Thyroid gland (tissue), 4 donors: ENCODE results near the gene SYTL3. TPM values are rescaled to one million over a fixed set of nuclear protein-coding genes. Genes with fewer than 3 reads are reported as not detected.

Source experiments
- DNase-seq, 2 donors: peaks; one replicate each; pipeline ENCODE4 v3.0.0-alpha.2; 2019
- H3K27ac ChIP-seq, 3 donors: fragments of 200-600 bp; sonication (generic); 1 replicate in 2 of 3; 2 replicates in 1 of 3; pipeline ENCODE4 v1.5.1; 2016 to 2019; ENCODE audit warnings: mild to moderate bottlenecking in 1 of 3, moderate library complexity in 1 of 3
- H3K27me3 ChIP-seq: fragments of 200-600 bp; sonication (generic); one replicate; pipeline ENCODE4 v1.5.1; 2019
- H3K36me3 ChIP-seq, 2 donors: fragments of 200-600 bp; sonication (generic); one replicate each; pipeline ENCODE4 v1.5.1; 2016 to 2019
- H3K4me1 ChIP-seq, 2 donors: fragments of 200-600 bp; sonication (generic); one replicate each; pipeline ENCODE4 v1.5.1; 2017 to 2019
- H3K4me3 ChIP-seq, 3 donors: fragments of 200-600 bp; sonication (generic); replicated peaks in 1 of 3; 1 replicate in 2 of 3; 2 replicates in 1 of 3; pipeline ENCODE4 v1.5.1; 2016; ENCODE audit warnings: mild to moderate bottlenecking in 1 of 3
- H3K9me3 ChIP-seq: fragments of 200-600 bp; sonication (generic); one replicate; pipeline ENCODE4 v1.5.1; 2017
- CTCF ChIP-seq, 6 experiments: fragments of 200-600 bp in 3 of 6; fragments of 450-650 bp in 3 of 6; sonication (generic) in 3 of 6; IDR thresholded peaks; one replicate each; pipeline ENCODE4 v1.5.1; 2016 to 2019; ENCODE audit warnings: antibody characterized with exemption in 6 of 6, mild to moderate bottlenecking in 2 of 6, inconsistent platforms in 1 of 6, moderate library complexity in 1 of 6
- POLR2A ChIP-seq, 2 donors: fragments of 450-650 bp; IDR thresholded peaks; one replicate each; pipeline ENCODE4 v1.6.1; 2017; ENCODE audit warnings: antibody characterized with exemption in 2 of 2, mild to moderate bottlenecking in 2 of 2, moderate library complexity in 1 of 2
- WGBS, 2 donors: methylation state at CpG; one replicate each; pipeline ENCODE4 v1.1.5; 2017; 5-methylcytosine and 5-hydroxymethylcytosine counted together
- intact Hi-C: fragments of 100-400 bp; cut with DNase I; formaldehyde crosslinking; loops from one replicate; pipeline ENCODE4 v1.15.1; 2023
- total RNA-seq, 4 donors: library from RNA; depleted of rRNA; stranded (reverse); fragments of >200 nt; gene quantifications; one replicate each; pipeline ENCODE4 v1.2.3, GENCODE V29; 2016

Gene SYTL3
- total RNA-seq, 4 donors from 2014 or later = 16.9 to 33.0 (median 24.4) TPM

- Histone ChIP-seq H3K27me3 (no peaks in the 10 kb centered on the region), H3K36me3 (peaks cover 77 to 84% of the 10 kb centered on the region in 2 donors), H3K27ac (peak overlapping the region in 2 of 3 donors; percentile 19 to 27), H3K9me3 (no peaks in the 10 kb centered on the region), H3K4me3 (no peak overlapping the region), H3K4me1 (peaks cover 9 to 12% of the 10 kb centered on the region in 2 donors)
- DNase-seq = no peak
- 84 to 90% methylated on average over 6 of the region's 6 CpGs for WGBS, 2 donors
- intact Hi-C loops = no loop called here
- TF ChIP-seq CTCF (IDR thresholded peaks at IDR 0.05) (no peak), POLR2A (IDR thresholded peaks at IDR 0.05) (no peak)
These were observed 123.1 kb downstream of the SYTL3 start for GRCh38 chr6:158772851-158773371.

- Histone ChIP-seq H3K4me3 (no peak overlapping the region), H3K27me3 (no peaks in the 10 kb centered on the region), H3K36me3 (peaks cover 68 to 75% of the 10 kb centered on the region in 2 donors), H3K9me3 (no peaks in the 10 kb centered on the region), H3K27ac (peak overlapping the region in 1 of 3 donors; percentile 27), H3K4me1 (peaks cover 13% of the 10 kb centered on the region in 2 donors)
- 89 to 90% methylated on average over 20 to 21 of the region's 21 CpGs for whole genome bisulfite sequencing, 2 donors
- TF ChIP-seq CTCF (IDR thresholded peaks at IDR 0.05) (no peak), POLR2A (IDR thresholded peaks at IDR 0.05) (no peak)
- intact Hi-C loops = no loop called here
- no peak for DNase-seq
These were observed 124.0 kb downstream of the SYTL3 start for GRCh38 chr6:158773581-158774449.

GRCh38 chr6:158774717-158775449 lies 125.0 kb downstream of the SYTL3 start:
- intact Hi-C loops = no loop called here
- Histone ChIP-seq H3K9me3 (no peaks in the 10 kb centered on the region), H3K27ac (no peak overlapping the region), H3K27me3 (no peaks in the 10 kb centered on the region), H3K36me3 (peaks cover 57 to 64% of the 10 kb centered on the region in 2 donors), H3K4me1 (peaks cover 13 to 14% of the 10 kb centered on the region in 2 donors), H3K4me3 (no peak overlapping the region)
- WGBS, 2 donors = 90 to 98% methylated on average over 16 to 17 of the region's 17 CpGs
- TF ChIP-seq POLR2A (IDR thresholded peaks at IDR 0.05) (no peak), CTCF (IDR thresholded peaks at IDR 0.05) (no peak)
- DNase-seq = no peak

- Histone ChIP-seq H3K27me3 (no peaks in the 10 kb centered on the region), H3K36me3 (peaks cover 48 to 55% of the 10 kb centered on the region in 2 donors), H3K27ac (peak overlapping the region in 1 of 3 donors; percentile 32), H3K4me1 (peaks cover 18 to 22% of the 10 kb centered on the region in 2 donors), H3K4me3 (no peak overlapping the region), H3K9me3 (no peaks in the 10 kb centered on the region)
- TF ChIP-seq POLR2A (IDR thresholded peaks at IDR 0.05) (no peak), CTCF (IDR thresholded peaks at IDR 0.05) (no peak)
- no peak for DNase-seq
- 87 to 98% methylated on average over 5 of the region's 5 CpGs for WGBS, 2 donors
- intact Hi-C loops = no loop called here
These were observed 126.0 kb downstream of the SYTL3 start for GRCh38 chr6:158775832-158776231.
